GM12878 (cell line): ENCODE results near the gene ANKRD28. TPM values are rescaled to one million over a fixed set of nuclear protein-coding genes. Genes with fewer than 3 reads are reported as not detected.

Source experiments
- ATF7 ChIP-seq: fragments of 450-650 bp; IDR thresholded peaks from 2 replicates; pipeline ENCODE4 v1.6.1; 2016; ENCODE audit warnings: low read depth, mild to moderate bottlenecking
- BCL11A ChIP-seq: IDR thresholded peaks from 2 replicates; pipeline ENCODE4 v1.6.1; 2011; ENCODE audit warnings: low read depth, low read length
- BHLHE40 ChIP-seq, 2 experiments: fragments of 450-650 bp in 1 of 2; IDR thresholded peaks; 2 replicates each; pipeline ENCODE4 v1.6.1; 2011 to 2017; ENCODE audit warnings: low read depth in 2 of 2, borderline replicate concordance in 1 of 2, improper control_type of control experiment in 1 of 2, low read length in 1 of 2, mild to moderate bottlenecking in 1 of 2
- BRCA1 ChIP-seq: IDR thresholded peaks from 2 replicates; pipeline ENCODE4 v1.6.1; 2011; ENCODE audit warnings: low read depth, low read length, improper control_type of control experiment
- CBFB ChIP-seq: IDR thresholded peaks from 2 replicates; pipeline ENCODE4 v1.6.1; 2016; ENCODE audit warnings: antibody characterized with exemption, low read depth
- DPF2 ChIP-seq: fragments of 450-650 bp; IDR thresholded peaks from 2 replicates; pipeline ENCODE4 v1.6.1; 2017; ENCODE audit warnings: mild to moderate bottlenecking
- EP300 ChIP-seq, 2 experiments: fragments of 150-350 bp in 1 of 2; IDR thresholded peaks; 2 replicates each; pipeline ENCODE4 v1.6.1; 2011 to 2012; ENCODE audit warnings: low read depth in 2 of 2, low read length in 2 of 2, borderline replicate concordance in 1 of 2, improper control_type of control experiment in 1 of 2, inconsistent platforms in 1 of 2; ENCODE audit not compliant: control insufficient read depth in 1 of 2
- GATAD2B ChIP-seq: fragments of 450-650 bp; conservative IDR thresholded peaks from 2 replicates; pipeline ENCODE4 v1.6.1; 2017; ENCODE audit warnings: low read depth, mild to moderate bottlenecking, moderate library complexity
- KAT2A ChIP-seq: conservative IDR thresholded peaks from 2 replicates; pipeline ENCODE4 v1.6.1; 2011; ENCODE audit warnings: low read depth, low read length; ENCODE audit not compliant: control insufficient read depth
- LARP7 ChIP-seq: fragments of 450-650 bp; IDR thresholded peaks from 2 replicates; pipeline ENCODE4 v1.6.1; 2017; ENCODE audit warnings: mild to moderate bottlenecking
- MTA2 ChIP-seq: fragments of 450-650 bp; IDR thresholded peaks from 2 replicates; pipeline ENCODE4 v1.6.1; 2016; ENCODE audit warnings: low read depth, mild to moderate bottlenecking, moderate library complexity
- MYC ChIP-seq: IDR thresholded peaks from 2 replicates; pipeline ENCODE4 v1.6.1; 2011; ENCODE audit warnings: mild to moderate bottlenecking, low read length, moderate library complexity, inconsistent platforms; ENCODE audit not compliant: insufficient read depth, insufficient replicate concordance, insufficient read length, severe bottlenecking
- NBN ChIP-seq: fragments of 450-650 bp; IDR thresholded peaks from 2 replicates; pipeline ENCODE4 v1.6.1; 2016
- NFYB ChIP-seq: IDR thresholded peaks from 2 replicates; pipeline ENCODE4 v1.6.1; 2011; ENCODE audit warnings: low read depth, mild to moderate bottlenecking, low read length, improper control_type of control experiment, moderate library complexity; ENCODE audit not compliant: insufficient read depth
- POLR2AphosphoS2 ChIP-seq: IDR thresholded peaks from 2 replicates; pipeline ENCODE4 v1.6.1; 2011; ENCODE audit warnings: low read depth, mild to moderate bottlenecking, low read length, improper control_type of control experiment, moderate library complexity
- RUNX3 ChIP-seq: IDR thresholded peaks from 2 replicates; pipeline ENCODE4 v1.6.1; 2012; ENCODE audit warnings: low read length, inconsistent platforms
- ZNF384 ChIP-seq: IDR thresholded peaks from 2 replicates; pipeline ENCODE4 v1.6.1; 2012; ENCODE audit warnings: low read depth, mild to moderate bottlenecking, low read length, improper control_type of control experiment, borderline replicate concordance
- ZNF622 ChIP-seq: fragments of 450-650 bp; IDR thresholded peaks from 2 replicates; pipeline ENCODE4 v1.6.1; 2017; ENCODE audit warnings: mild to moderate bottlenecking, inconsistent platforms
- polyA plus RNA-seq, 11 experiments: library from polyadenylated mRNA; depleted of rRNA in 4 of 11; unstranded in 6 of 11; stranded (reverse) in 5 of 11; fragments of >200 nt; fragmentation: Nextera tagmentation in 4 of 11; fragmentation: Illumina TruSeq in 1 of 11; extraction: Ambion mirVana in 4 of 11; extraction: Trizol in 1 of 11; gene quantifications; 1 replicate in 1 of 11; 2 replicates in 10 of 11; pipeline versions ENCODE4 v1.2.1 to v1.2.3, GENCODE V29; 2011 to 2016; ENCODE audit warnings: inconsistent platforms in 2 of 11, missing spikeins in 2 of 11, low read depth in 1 of 11
- total RNA-seq, 4 experiments: library from RNA; depleted of rRNA in 3 of 4; stranded (reverse); fragments of >200 nt in 3 of 4; fragmentation: Illumina TruSeq in 1 of 4; extraction: Trizol in 1 of 4; gene quantifications; 2 replicates each; pipeline versions ENCODE4 v1.2.1 to v1.2.3, GENCODE V29; 2013 to 2021
- TF ChIP-seq, protein P1 (sequence below), 3 experiments: IDR thresholded peaks in 2 of 3; conservative IDR thresholded peaks in 1 of 3; 2 replicates each; pipeline ENCODE4 v1.5.1; 2011; ENCODE audit warnings: low read depth in 3 of 3, low read length in 3 of 3, mild to moderate bottlenecking in 3 of 3, control low read depth in 2 of 3, moderate library complexity in 2 of 3, inconsistent platforms in 1 of 3, mixed read lengths in 1 of 3; ENCODE audit not compliant: control insufficient read depth in 2 of 3, insufficient read depth in 1 of 3; ENCODE audit errors: extremely low read depth in 1 of 3
- TF ChIP-seq, protein P2 (sequence below): IDR thresholded peaks from 2 replicates; pipeline ENCODE4 v1.6.1; 2012; ENCODE audit warnings: improper control_type of control experiment, low read depth, low read length; ENCODE audit not compliant: insufficient replicate concordance
- TF ChIP-seq, protein P3 (sequence below): fragments of 450-650 bp; formaldehyde crosslinking; IDR thresholded peaks from 2 replicates; pipeline ENCODE4 v1.5.0; 2022; ENCODE audit warnings: mild to moderate bottlenecking, missing genetic modification characterization

The ANKRD28 gene
- total and polyA plus RNA-seq, 10 of the 15 experiments (the other 5 are each of a cell fraction or from before 2014, with no cell fraction given) = 11.2 to 105 (median 38.3) TPM

DNA sequence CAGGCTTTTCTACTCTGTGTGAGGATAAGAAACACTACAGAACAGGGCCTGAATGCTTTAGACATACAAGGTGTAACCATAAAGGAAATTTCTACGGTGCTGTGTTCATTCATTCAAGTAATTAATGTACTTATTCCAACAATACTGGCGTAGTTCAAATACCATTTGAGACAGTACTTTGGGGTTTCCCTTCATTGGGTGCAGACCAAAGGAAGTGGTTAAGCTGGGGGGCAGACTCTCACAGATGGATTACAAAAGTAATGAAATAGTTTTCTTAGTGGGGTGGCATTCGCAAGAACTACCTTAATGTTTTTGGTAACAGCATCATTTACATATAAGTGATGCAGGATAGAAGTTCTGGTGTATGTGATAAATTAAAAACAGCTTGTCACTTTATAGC, 130.3 kb downstream of the ANKRD28 start (continued):
- TF ChIP-seq, protein P1, sequence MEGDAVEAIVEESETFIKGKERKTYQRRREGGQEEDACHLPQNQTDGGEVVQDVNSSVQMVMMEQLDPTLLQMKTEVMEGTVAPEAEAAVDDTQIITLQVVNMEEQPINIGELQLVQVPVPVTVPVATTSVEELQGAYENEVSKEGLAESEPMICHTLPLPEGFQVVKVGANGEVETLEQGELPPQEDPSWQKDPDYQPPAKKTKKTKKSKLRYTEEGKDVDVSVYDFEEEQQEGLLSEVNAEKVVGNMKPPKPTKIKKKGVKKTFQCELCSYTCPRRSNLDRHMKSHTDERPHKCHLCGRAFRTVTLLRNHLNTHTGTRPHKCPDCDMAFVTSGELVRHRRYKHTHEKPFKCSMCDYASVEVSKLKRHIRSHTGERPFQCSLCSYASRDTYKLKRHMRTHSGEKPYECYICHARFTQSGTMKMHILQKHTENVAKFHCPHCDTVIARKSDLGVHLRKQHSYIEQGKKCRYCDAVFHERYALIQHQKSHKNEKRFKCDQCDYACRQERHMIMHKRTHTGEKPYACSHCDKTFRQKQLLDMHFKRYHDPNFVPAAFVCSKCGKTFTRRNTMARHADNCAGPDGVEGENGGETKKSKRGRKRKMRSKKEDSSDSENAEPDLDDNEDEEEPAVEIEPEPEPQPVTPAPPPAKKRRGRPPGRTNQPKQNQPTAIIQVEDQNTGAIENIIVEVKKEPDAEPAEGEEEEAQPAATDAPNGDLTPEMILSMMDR (IDR thresholded peaks at IDR 0.05 in 2 of 3, conservative IDR thresholded peaks at IDR 0.05 in 1 of 3; ENCODE audit: control insufficient read depth in 2 of 3, extremely low read depth in 1 of 3, insufficient read depth in 1 of 3, low read depth in 3 of 3, low read length in 3 of 3) = no peak
- TF ChIP-seq GATAD2B (no peak), ZNF384 (no peak), EP300 (IDR thresholded peaks at IDR 0.05; ENCODE audit: borderline replicate concordance in 1 of 2, control insufficient read depth in 1 of 2, low read depth in 2 of 2, low read length in 2 of 2) (0 out of 4 replicates have a peak, but pooled peaks of 1 of the 2 experiments have one; percentile 47), BRCA1 (no peak), NBN (no peak), RUNX3 (peak; percentile 92), POLR2AphosphoS2 (no peak), MYC (no peak), NFYB (no peak), MTA2 (peak; percentile 64; the same call in 1 of the 2 replicates), BCL11A (0 out of 2 replicates have a peak, but pooled peaks have one; percentile 37), DPF2 (0 out of 2 replicates have a peak, but pooled peaks have one; percentile 25), BHLHE40 (IDR thresholded peaks at IDR 0.05; ENCODE audit: borderline replicate concordance in 1 of 2, low read depth in 2 of 2, low read length in 1 of 2) (no peak), KAT2A (no peak), ATF7 (no peak), ZNF622 (no peak), LARP7 (no peak), CBFB (peak; percentile 69; the same call in 1 of the 2 replicates)
- TF ChIP-seq, protein P2, sequence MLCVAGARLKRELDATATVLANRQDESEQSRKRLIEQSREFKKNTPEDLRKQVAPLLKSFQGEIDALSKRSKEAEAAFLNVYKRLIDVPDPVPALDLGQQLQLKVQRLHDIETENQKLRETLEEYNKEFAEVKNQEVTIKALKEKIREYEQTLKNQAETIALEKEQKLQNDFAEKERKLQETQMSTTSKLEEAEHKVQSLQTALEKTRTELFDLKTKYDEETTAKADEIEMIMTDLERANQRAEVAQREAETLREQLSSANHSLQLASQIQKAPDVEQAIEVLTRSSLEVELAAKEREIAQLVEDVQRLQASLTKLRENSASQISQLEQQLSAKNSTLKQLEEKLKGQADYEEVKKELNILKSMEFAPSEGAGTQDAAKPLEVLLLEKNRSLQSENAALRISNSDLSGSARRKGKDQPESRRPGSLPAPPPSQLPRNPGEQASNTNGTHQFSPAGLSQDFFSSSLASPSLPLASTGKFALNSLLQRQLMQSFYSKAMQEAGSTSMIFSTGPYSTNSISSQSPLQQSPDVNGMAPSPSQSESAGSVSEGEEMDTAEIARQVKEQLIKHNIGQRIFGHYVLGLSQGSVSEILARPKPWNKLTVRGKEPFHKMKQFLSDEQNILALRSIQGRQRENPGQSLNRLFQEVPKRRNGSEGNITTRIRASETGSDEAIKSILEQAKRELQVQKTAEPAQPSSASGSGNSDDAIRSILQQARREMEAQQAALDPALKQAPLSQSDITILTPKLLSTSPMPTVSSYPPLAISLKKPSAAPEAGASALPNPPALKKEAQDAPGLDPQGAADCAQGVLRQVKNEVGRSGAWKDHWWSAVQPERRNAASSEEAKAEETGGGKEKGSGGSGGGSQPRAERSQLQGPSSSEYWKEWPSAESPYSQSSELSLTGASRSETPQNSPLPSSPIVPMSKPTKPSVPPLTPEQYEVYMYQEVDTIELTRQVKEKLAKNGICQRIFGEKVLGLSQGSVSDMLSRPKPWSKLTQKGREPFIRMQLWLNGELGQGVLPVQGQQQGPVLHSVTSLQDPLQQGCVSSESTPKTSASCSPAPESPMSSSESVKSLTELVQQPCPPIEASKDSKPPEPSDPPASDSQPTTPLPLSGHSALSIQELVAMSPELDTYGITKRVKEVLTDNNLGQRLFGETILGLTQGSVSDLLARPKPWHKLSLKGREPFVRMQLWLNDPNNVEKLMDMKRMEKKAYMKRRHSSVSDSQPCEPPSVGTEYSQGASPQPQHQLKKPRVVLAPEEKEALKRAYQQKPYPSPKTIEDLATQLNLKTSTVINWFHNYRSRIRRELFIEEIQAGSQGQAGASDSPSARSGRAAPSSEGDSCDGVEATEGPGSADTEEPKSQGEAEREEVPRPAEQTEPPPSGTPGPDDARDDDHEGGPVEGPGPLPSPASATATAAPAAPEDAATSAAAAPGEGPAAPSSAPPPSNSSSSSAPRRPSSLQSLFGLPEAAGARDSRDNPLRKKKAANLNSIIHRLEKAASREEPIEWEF = no peak
- TF ChIP-seq, protein P3, sequence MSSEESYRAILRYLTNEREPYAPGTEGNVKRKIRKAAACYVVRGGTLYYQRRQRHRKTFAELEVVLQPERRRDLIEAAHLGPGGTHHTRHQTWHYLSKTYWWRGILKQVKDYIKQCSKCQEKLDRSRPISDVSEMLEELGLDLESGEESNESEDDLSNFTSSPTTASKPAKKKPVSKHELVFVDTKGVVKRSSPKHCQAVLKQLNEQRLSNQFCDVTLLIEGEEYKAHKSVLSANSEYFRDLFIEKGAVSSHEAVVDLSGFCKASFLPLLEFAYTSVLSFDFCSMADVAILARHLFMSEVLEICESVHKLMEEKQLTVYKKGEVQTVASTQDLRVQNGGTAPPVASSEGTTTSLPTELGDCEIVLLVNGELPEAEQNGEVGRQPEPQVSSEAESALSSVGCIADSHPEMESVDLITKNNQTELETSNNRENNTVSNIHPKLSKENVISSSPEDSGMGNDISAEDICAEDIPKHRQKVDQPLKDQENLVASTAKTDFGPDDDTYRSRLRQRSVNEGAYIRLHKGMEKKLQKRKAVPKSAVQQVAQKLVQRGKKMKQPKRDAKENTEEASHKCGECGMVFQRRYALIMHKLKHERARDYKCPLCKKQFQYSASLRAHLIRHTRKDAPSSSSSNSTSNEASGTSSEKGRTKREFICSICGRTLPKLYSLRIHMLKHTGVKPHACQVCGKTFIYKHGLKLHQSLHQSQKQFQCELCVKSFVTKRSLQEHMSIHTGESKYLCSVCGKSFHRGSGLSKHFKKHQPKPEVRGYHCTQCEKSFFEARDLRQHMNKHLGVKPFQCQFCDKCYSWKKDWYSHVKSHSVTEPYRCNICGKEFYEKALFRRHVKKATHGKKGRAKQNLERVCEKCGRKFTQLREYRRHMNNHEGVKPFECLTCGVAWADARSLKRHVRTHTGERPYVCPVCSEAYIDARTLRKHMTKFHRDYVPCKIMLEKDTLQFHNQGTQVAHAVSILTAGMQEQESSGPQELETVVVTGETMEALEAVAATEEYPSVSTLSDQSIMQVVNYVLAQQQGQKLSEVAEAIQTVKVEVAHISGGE (CRISPR knock-in tag) = no peak
